ENCODE data around the gene DDX11. TPM values are rescaled to one million over a fixed set of nuclear protein-coding genes. Genes with fewer than 3 reads are reported as not detected.
"Not testable (repeated sequence)": the region's sequence is repeated elsewhere in the genome, so short reads cannot be mapped to it uniquely, and the experiment has no call there.

Gene DDX11
- total and polyA plus RNA-seq, 2 donors (not counting 1 experiment from before 2014, with no cell fraction given) = 4.4 to 13.2 TPM

DNA sequence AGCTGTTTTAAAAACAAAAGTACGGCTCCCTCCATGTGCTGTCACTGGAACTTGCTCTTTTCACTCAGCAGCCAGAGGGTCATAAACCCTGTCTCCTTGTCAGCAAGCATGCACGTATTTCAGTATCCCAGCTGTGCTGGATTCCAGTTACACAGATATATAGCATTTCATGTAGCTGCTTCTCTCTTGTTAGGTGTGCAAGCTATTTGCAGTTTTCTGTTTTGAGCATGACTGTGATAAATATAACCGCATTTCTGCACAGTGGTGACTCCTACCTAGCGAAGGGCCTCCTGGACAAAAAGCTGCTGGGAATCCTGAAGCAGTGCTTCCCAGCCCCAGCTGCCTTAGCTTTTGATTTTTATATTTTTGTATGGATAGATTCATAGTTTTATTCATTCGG is 24.7 kb downstream of the DDX11 start:
- not testable (repeated sequence) for H3K4me1 ChIP-seq (ENCODE audit: control insufficient read depth, extremely low read depth, insufficient read depth, low read length); H3K79me2 ChIP-seq (ENCODE audit: control insufficient read depth, insufficient read depth, low read length); DNase-seq (ENCODE audit: low read depth in 2 of 2); H3K27me3 ChIP-seq (ENCODE audit: control insufficient read depth, insufficient read depth, low read length); H3K27ac ChIP-seq (ENCODE audit: insufficient read depth, low read length); H3K9ac ChIP-seq (ENCODE audit: insufficient read depth, low read length); H3K9me3 ChIP-seq (ENCODE audit: control insufficient read depth, insufficient read depth, low read depth, low read length); H3K4me3 ChIP-seq (replicated peaks in 1 of 4; ENCODE audit: control extremely low read depth in 1 of 4, insufficient read depth in 1 of 4, low read depth in 3 of 4, low read length in 4 of 4); H3K36me3 ChIP-seq (ENCODE audit: control insufficient read depth, insufficient read depth, low read length); H4K20me1 ChIP-seq (ENCODE audit: control insufficient read depth, extremely low read depth, insufficient read depth, low read length); H3K4me2 ChIP-seq (ENCODE audit: extremely low read depth, insufficient read depth, low read length); H2AFZ ChIP-seq (ENCODE audit: low read length)

DNA sequence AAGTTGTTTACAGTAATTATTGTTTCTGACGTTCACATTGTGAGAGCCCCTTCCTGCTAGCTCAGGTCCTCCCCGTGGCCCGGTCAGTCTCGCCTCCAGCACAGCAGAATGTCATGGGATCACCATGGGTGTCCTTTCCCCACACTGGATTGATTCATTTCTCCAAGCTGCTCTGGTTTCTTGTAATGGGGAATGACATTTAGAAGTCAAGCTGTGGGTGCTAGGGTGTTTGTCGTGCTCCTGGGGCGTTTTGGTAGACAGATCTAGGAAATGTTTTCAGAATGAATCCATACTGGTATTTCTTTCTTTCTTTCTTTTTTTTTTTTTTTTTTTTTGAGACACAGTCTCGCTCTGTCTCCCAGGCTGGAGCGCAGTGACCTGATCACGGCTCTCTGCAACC is 25.1 kb downstream of the DDX11 start:
- not testable (repeated sequence) for H3K79me2 ChIP-seq (ENCODE audit: control insufficient read depth, insufficient read depth, low read length); H4K20me1 ChIP-seq (ENCODE audit: control insufficient read depth, extremely low read depth, insufficient read depth, low read length); H3K4me2 ChIP-seq (ENCODE audit: extremely low read depth, insufficient read depth, low read length); H2AFZ ChIP-seq (ENCODE audit: low read length); H3K27ac ChIP-seq (ENCODE audit: insufficient read depth, low read length); H3K27me3 ChIP-seq (ENCODE audit: control insufficient read depth, insufficient read depth, low read length); H3K4me1 ChIP-seq (ENCODE audit: control insufficient read depth, extremely low read depth, insufficient read depth, low read length); H3K4me3 ChIP-seq (replicated peaks in 1 of 4; ENCODE audit: control extremely low read depth in 1 of 4, insufficient read depth in 1 of 4, low read depth in 3 of 4, low read length in 4 of 4); H3K9ac ChIP-seq (ENCODE audit: insufficient read depth, low read length); DNase-seq (ENCODE audit: low read depth in 2 of 2); H3K9me3 ChIP-seq (ENCODE audit: control insufficient read depth, insufficient read depth, low read depth, low read length); H3K36me3 ChIP-seq (ENCODE audit: control insufficient read depth, insufficient read depth, low read length)

DNA sequence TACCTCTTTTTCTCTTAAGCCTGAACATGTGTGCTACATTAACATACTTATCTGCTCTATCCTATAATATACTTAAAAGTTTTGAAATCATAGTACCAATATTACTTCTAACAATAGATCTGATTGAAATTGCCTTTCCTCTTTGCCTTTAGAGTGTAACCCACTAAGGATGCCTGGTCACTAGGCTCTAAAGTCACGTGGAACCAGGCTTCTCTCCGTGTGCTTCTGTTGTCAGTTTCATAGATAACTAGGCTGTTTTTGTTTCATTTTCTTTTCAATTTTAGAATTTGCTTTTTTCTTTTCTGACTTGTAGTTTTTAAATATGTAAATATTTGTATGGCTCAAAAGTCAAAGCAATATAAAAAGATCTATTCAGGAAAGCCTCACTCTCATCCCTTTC is 25.8 kb downstream of the DDX11 start:
- DNase-seq (ENCODE audit: low read depth in 2 of 2); H3K27ac ChIP-seq (ENCODE audit: insufficient read depth, low read length): not testable (repeated sequence)

DNA sequence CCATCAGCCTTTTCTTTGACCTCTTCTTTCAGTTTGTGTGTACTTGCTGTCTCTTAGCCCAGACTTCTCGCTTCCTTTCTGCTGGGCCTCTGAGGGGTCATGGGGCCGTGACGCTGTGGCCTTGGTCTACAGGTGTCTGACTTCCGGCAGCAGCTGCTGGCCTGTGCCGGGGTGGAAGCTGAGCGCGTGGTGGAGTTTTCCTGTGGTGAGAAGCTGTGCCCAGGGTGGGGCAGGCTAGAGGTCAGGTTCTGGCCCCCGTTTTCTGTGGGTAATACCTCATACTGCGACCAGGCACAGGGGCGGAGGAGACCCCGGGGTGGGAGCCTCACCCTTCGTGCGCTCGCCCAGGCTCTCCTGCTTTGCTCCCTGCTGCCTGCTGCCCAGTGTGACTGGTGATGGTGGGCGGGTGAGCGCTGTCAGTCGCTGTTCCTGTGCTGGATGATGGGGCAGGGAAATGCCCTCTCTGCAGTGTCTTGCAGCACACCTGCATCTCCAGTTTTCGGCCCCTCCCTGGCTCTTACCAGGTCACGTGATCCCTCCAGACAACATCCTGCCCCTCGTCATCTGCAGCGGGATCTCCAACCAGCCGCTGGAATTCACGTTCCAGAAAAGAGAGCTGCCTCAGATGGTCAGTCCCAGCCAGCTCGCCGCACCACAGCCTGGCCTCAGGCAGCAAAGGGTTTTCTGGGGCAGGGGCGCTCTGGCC is 27.0 kb downstream of the DDX11 start:
- not testable (repeated sequence) for H3K9me3 ChIP-seq (ENCODE audit: control insufficient read depth, insufficient read depth, low read depth, low read length); H3K79me2 ChIP-seq (ENCODE audit: control insufficient read depth, insufficient read depth, low read length); H4K20me1 ChIP-seq (ENCODE audit: control insufficient read depth, extremely low read depth, insufficient read depth, low read length); DNase-seq (ENCODE audit: low read depth in 2 of 2); H3K9ac ChIP-seq (ENCODE audit: insufficient read depth, low read length); H3K36me3 ChIP-seq (ENCODE audit: control insufficient read depth, insufficient read depth, low read length); H3K4me2 ChIP-seq (ENCODE audit: extremely low read depth, insufficient read depth, low read length); H3K4me1 ChIP-seq (ENCODE audit: control insufficient read depth, extremely low read depth, insufficient read depth, low read length); H3K27ac ChIP-seq (ENCODE audit: insufficient read depth, low read length); H3K27me3 ChIP-seq (ENCODE audit: control insufficient read depth, insufficient read depth, low read length); H2AFZ ChIP-seq (ENCODE audit: low read length); H3K4me3 ChIP-seq (replicated peaks in 1 of 4; ENCODE audit: control extremely low read depth in 1 of 4, insufficient read depth in 1 of 4, low read depth in 3 of 4, low read length in 4 of 4)

More for the DNA sequence above, 25.8 kb downstream of the DDX11 start:
- not testable (repeated sequence) for H4K20me1 ChIP-seq (ENCODE audit: control insufficient read depth, extremely low read depth, insufficient read depth, low read length); H3K4me3 ChIP-seq (replicated peaks in 1 of 4; ENCODE audit: control extremely low read depth in 1 of 4, insufficient read depth in 1 of 4, low read depth in 3 of 4, low read length in 4 of 4); H3K4me1 ChIP-seq (ENCODE audit: control insufficient read depth, extremely low read depth, insufficient read depth, low read length); H2AFZ ChIP-seq (ENCODE audit: low read length); H3K79me2 ChIP-seq (ENCODE audit: control insufficient read depth, insufficient read depth, low read length); H3K9ac ChIP-seq (ENCODE audit: insufficient read depth, low read length); H3K27me3 ChIP-seq (ENCODE audit: control insufficient read depth, insufficient read depth, low read length); H3K9me3 ChIP-seq (ENCODE audit: control insufficient read depth, insufficient read depth, low read depth, low read length); H3K36me3 ChIP-seq (ENCODE audit: control insufficient read depth, insufficient read depth, low read length); H3K4me2 ChIP-seq (ENCODE audit: extremely low read depth, insufficient read depth, low read length)

DNA sequence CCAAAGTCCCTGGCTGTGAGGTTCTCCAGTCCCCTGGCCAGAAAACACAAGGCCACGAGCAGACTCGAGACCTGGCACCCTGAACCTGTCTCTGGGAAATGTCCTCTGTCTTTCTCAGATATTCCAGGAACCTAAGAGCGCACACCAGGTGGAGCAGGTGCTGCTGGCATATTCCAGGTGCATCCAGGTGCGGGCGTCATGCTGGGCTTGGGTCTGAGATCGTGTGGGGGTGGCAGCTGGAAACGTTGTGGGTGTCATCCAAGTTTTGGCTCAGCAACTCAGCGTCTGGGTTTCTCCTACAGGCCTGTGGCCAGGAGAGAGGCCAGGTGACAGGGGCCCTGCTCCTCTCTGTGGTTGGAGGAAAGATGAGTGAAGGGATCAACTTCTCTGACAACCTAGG is 28.5 kb downstream of the DDX11 start:
- not testable (repeated sequence) for H3K27me3 ChIP-seq (ENCODE audit: control insufficient read depth, insufficient read depth, low read length); H3K4me1 ChIP-seq (ENCODE audit: control insufficient read depth, extremely low read depth, insufficient read depth, low read length); DNase-seq (ENCODE audit: low read depth in 2 of 2); H3K4me3 ChIP-seq (replicated peaks in 1 of 4; ENCODE audit: control extremely low read depth in 1 of 4, insufficient read depth in 1 of 4, low read depth in 3 of 4, low read length in 4 of 4); H3K9ac ChIP-seq (ENCODE audit: insufficient read depth, low read length); H3K27ac ChIP-seq (ENCODE audit: insufficient read depth, low read length); H3K9me3 ChIP-seq (ENCODE audit: control insufficient read depth, insufficient read depth, low read depth, low read length); H3K4me2 ChIP-seq (ENCODE audit: extremely low read depth, insufficient read depth, low read length); H4K20me1 ChIP-seq (ENCODE audit: control insufficient read depth, extremely low read depth, insufficient read depth, low read length); H3K36me3 ChIP-seq (ENCODE audit: control insufficient read depth, insufficient read depth, low read length); H3K79me2 ChIP-seq (ENCODE audit: control insufficient read depth, insufficient read depth, low read length); H2AFZ ChIP-seq (ENCODE audit: low read length)

DNA sequence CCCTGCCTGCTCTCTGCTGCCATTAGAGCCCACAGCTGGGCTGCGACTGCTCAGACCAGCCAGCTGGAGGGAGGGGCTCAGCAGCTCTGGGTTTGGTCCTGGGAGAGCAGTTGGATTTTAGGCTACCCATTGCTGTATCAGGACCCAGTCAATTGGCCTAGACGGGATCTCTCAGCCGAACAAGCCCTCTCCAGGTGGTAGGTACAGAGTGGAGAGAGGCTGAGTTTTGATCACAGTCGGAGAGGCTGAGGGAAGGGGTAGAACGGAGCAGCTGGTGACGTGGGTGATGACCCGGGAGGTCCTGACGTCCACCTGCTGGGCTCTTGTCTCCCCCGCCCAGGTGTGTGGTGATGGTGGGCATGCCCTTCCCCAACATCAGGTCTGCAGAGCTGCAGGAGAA is 28.9 kb downstream of the DDX11 start:
- H3K27me3 ChIP-seq (ENCODE audit: control insufficient read depth, insufficient read depth, low read length); H3K4me1 ChIP-seq (ENCODE audit: control insufficient read depth, extremely low read depth, insufficient read depth, low read length); H4K20me1 ChIP-seq (ENCODE audit: control insufficient read depth, extremely low read depth, insufficient read depth, low read length); H3K9me3 ChIP-seq (ENCODE audit: control insufficient read depth, insufficient read depth, low read depth, low read length); H2AFZ ChIP-seq (ENCODE audit: low read length); H3K36me3 ChIP-seq (ENCODE audit: control insufficient read depth, insufficient read depth, low read length); DNase-seq (ENCODE audit: low read depth in 2 of 2); H3K27ac ChIP-seq (ENCODE audit: insufficient read depth, low read length); H3K9ac ChIP-seq (ENCODE audit: insufficient read depth, low read length); H3K4me3 ChIP-seq (replicated peaks in 1 of 4; ENCODE audit: control extremely low read depth in 1 of 4, insufficient read depth in 1 of 4, low read depth in 3 of 4, low read length in 4 of 4); H3K4me2 ChIP-seq (ENCODE audit: extremely low read depth, insufficient read depth, low read length); H3K79me2 ChIP-seq (ENCODE audit: control insufficient read depth, insufficient read depth, low read length): not testable (repeated sequence)

DNA sequence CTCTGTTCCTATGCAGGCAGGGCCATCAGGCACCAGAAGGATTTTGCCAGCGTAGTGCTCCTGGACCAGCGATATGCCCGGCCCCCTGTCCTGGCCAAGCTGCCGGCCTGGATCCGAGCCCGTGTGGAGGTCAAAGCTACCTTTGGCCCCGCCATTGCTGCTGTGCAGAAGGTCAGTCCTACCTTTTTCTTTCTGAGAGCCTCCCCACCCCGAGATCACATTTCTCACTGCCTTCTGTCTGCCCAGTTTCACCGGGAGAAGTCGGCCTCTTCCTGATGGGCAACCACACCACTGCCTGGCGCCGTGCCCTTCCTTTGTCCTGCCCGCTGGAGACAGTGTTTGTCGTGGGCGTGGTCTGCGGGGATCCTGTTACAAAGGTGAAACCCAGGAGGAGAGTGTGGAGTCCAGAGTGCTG is 29.9 kb downstream of the DDX11 start:
- not testable (repeated sequence) for H3K79me2 ChIP-seq (ENCODE audit: control insufficient read depth, insufficient read depth, low read length); H3K4me3 ChIP-seq (replicated peaks in 1 of 4; ENCODE audit: control extremely low read depth in 1 of 4, insufficient read depth in 1 of 4, low read depth in 3 of 4, low read length in 4 of 4); H3K4me2 ChIP-seq (ENCODE audit: extremely low read depth, insufficient read depth, low read length); H3K9me3 ChIP-seq (ENCODE audit: control insufficient read depth, insufficient read depth, low read depth, low read length); H2AFZ ChIP-seq (ENCODE audit: low read length); H3K36me3 ChIP-seq (ENCODE audit: control insufficient read depth, insufficient read depth, low read length); H3K4me1 ChIP-seq (ENCODE audit: control insufficient read depth, extremely low read depth, insufficient read depth, low read length); H3K27me3 ChIP-seq (ENCODE audit: control insufficient read depth, insufficient read depth, low read length); DNase-seq (ENCODE audit: low read depth in 2 of 2); H3K27ac ChIP-seq (ENCODE audit: insufficient read depth, low read length); H3K9ac ChIP-seq (ENCODE audit: insufficient read depth, low read length); H4K20me1 ChIP-seq (ENCODE audit: control insufficient read depth, extremely low read depth, insufficient read depth, low read length)

Data from fibroblast of lung (primary cell).